PC-9 (cell line): Measurements from ENCODE around the gene LAPTM5. TPM values are rescaled to one million over a fixed set of nuclear protein-coding genes. Genes with fewer than 3 reads are reported as not detected.

Source experiments
- BruUV-seq: library from RNA; stranded (reverse); fragments of 400-500 nt; replicated peaks from 2 replicates; lab custom pipeline; 2021; lab: Mats Ljungman, UMichigan
- CTCF ChIA-PET: fragments of 300-600 bp; sonication (Branson Sonifier 250); formaldehyde crosslinking; loops from one replicate; lab custom pipeline; 2022; ENCODE audit warnings: antibody characterized with exemption; lab: Charles Lee
- POLR2A ChIA-PET: fragments of 300-600 bp; sonication (Branson Sonifier 250); formaldehyde crosslinking; loops from one replicate; lab custom pipeline; 2022; ENCODE audit warnings: antibody characterized with exemption; ENCODE audit not compliant: unreplicated experiment; lab: Charles Lee
- DNase-seq, 2 experiments: peaks; one replicate each; pipeline versions ENCODE4 v3.0.0 to v3.0.0-alpha.2; 2015 to 2022; ENCODE audit warnings: mixed read lengths in 1 of 2
- H2AFZ ChIP-seq: fragments of 200-600 bp; sonication (generic); 2 replicates; pipeline ENCODE4 v1.8.1; 2017; ENCODE audit warnings: antibody characterized with exemption
- H3F3A ChIP-seq: fragments of 200-600 bp; sonication (generic); 2 replicates; pipeline ENCODE4 v1.8.1; 2017; ENCODE audit warnings: antibody characterized with exemption, mild to moderate bottlenecking, low read depth; ENCODE audit not compliant: insufficient read depth
- H3K27ac ChIP-seq: fragments of 200-600 bp; sonication (generic); 2 replicates; pipeline ENCODE4 v1.6.1; 2016; ENCODE audit warnings: mixed run types
- H3K27me3 ChIP-seq: fragments of 200-600 bp; sonication (generic); 2 replicates; pipeline ENCODE4 v1.6.1; 2016; ENCODE audit warnings: low read depth, mixed run types; ENCODE audit not compliant: insufficient read depth
- H3K36me3 ChIP-seq: fragments of 200-600 bp; sonication (generic); 2 replicates; pipeline ENCODE4 v1.6.1; 2016; ENCODE audit warnings: low read depth, mixed run types
- H3K4me1 ChIP-seq: fragments of 200-600 bp; sonication (generic); replicated peaks from 2 replicates; pipeline ENCODE4 v1.6.1; 2016; ENCODE audit warnings: mixed run types; ENCODE audit not compliant: insufficient read depth
- H3K4me2 ChIP-seq: fragments of 200-600 bp; sonication (generic); 2 replicates; pipeline ENCODE4 v1.6.1; 2017; ENCODE audit warnings: mixed run types
- H3K4me3 ChIP-seq: fragments of 200-600 bp; sonication (generic); 2 replicates; pipeline ENCODE4 v1.6.1; 2016; ENCODE audit warnings: mixed run types
- H3K79me2 ChIP-seq: fragments of 200-600 bp; sonication (generic); 2 replicates; pipeline ENCODE4 v1.6.1; 2017; ENCODE audit warnings: low read depth, mixed run types
- H3K9me2 ChIP-seq: fragments of 200-600 bp; sonication (generic); 2 replicates; pipeline ENCODE4 v1.8.1; 2017; ENCODE audit warnings: mild to moderate bottlenecking; ENCODE audit not compliant: insufficient read depth
- H3K9me3 ChIP-seq: fragments of 200-600 bp; sonication (generic); 2 replicates; pipeline ENCODE4 v1.8.1; 2016; ENCODE audit warnings: low read depth; ENCODE audit not compliant: insufficient read depth
- H4K20me1 ChIP-seq: fragments of 200-600 bp; sonication (generic); 2 replicates; pipeline ENCODE4 v1.8.1; 2017; ENCODE audit not compliant: insufficient read depth
- CTCF ChIP-seq: fragments of 200-600 bp; sonication (generic); conservative IDR thresholded peaks from 2 replicates; pipeline ENCODE4 v1.6.1; 2017; ENCODE audit warnings: mixed run types, antibody characterized with exemption, mild to moderate bottlenecking, moderate library complexity
- EZH2 ChIP-seq: fragments of 200-600 bp; sonication (generic); IDR thresholded peaks from 2 replicates; pipeline ENCODE4 v1.8.0; 2017; ENCODE audit warnings: antibody characterized with exemption, low read depth
- intact Hi-C: fragments of 100-400 bp; cut with micrococcal nuclease; formaldehyde crosslinking; loops from one replicate; pipeline ENCODE4 v1.10.0; 2022; ENCODE audit not compliant: unreplicated experiment
- total RNA-seq: library from RNA; stranded (reverse); gene quantifications from 2 replicates; pipeline ENCODE4 v1.2.3, GENCODE V29; 2021

The LAPTM5 gene
- total RNA-seq, 1 experiment from 2014 or later = 5.0 TPM

GRCh38 chr1:30787266-30787665 lies 29.7 kb upstream of the LAPTM5 start:
- CTCF ChIA-PET = no interaction called here
- H3K27ac ChIP-seq = no peak overlapping the region

GRCh38 chr1:30786264-30786991 lies 28.9 kb upstream of the LAPTM5 start:
- Histone ChIP-seq H3K27me3 (no peaks in the 10 kb centered on the region), H3K4me3 (no peak overlapping the region), H2AFZ (no peak overlapping the region), H3K36me3 (no peaks in the 10 kb centered on the region), H3K9me2 (no peaks in the 10 kb centered on the region), H3K4me1 (no peaks in the 10 kb centered on the region), H3K27ac (no peak overlapping the region), H4K20me1 (no peaks in the 10 kb centered on the region), H3F3A (no peaks in the 10 kb centered on the region), H3K79me2 (no peaks in the 10 kb centered on the region), H3K9me3 (no peaks in the 10 kb centered on the region), H3K4me2 (no peak overlapping the region)
- ChIA-PET POLR2A (no interaction called here), CTCF (interaction anchor here (0.6 to 0.8 kb wide), 3 partner anchors 31 to 125 kb away, joined by 3 to 7 read pairs (median 5); no protein-coding TSS in a partner anchor)
- TF ChIP-seq CTCF (no peak), EZH2 (no peak)
- no TSS peak for BruUV-seq
- no peak for DNase-seq
- intact Hi-C loops = no loop called here

More at GRCh38 chr1:30787266-30787665, 29.7 kb upstream of the LAPTM5 start:
- BruUV-seq = no TSS peak
- POLR2A ChIA-PET = no interaction called here
- no peak overlapping the region for H3K4me3 ChIP-seq
- TF ChIP-seq CTCF (no peak), EZH2 (no peak)
- no peaks in the 10 kb centered on the region for H3K79me2 ChIP-seq
- no peaks in the 10 kb centered on the region for H3F3A ChIP-seq
- no peak overlapping the region for H3K4me2 ChIP-seq
- H3K4me1 ChIP-seq = no peaks in the 10 kb centered on the region
- no peaks in the 10 kb centered on the region for H3K36me3 ChIP-seq
- H3K9me3 ChIP-seq = no peaks in the 10 kb centered on the region
- no peaks in the 10 kb centered on the region for H3K27me3 ChIP-seq
- H3K9me2 ChIP-seq = no peaks in the 10 kb centered on the region
- DNase-seq = no peak
- no peak overlapping the region for H2AFZ ChIP-seq
- no peaks in the 10 kb centered on the region for H4K20me1 ChIP-seq
- intact Hi-C loops = no loop called here

GRCh38 chr1:30785714-30786113 lies 28.1 kb upstream of the LAPTM5 start:
- H3K4me1 ChIP-seq = no peaks in the 10 kb centered on the region
- no peaks in the 10 kb centered on the region for H3K27me3 ChIP-seq
- H3K27ac ChIP-seq = no peak overlapping the region
- DNase-seq = no peak
- H4K20me1 ChIP-seq = no peaks in the 10 kb centered on the region
- intact Hi-C loops = no loop called here
- no peaks in the 10 kb centered on the region for H3K9me2 ChIP-seq
- H2AFZ ChIP-seq = no peak overlapping the region
- H3K4me2 ChIP-seq = no peak overlapping the region
- no peak overlapping the region for H3K4me3 ChIP-seq
- no TSS peak for BruUV-seq
- no peaks in the 10 kb centered on the region for H3K79me2 ChIP-seq
- H3K9me3 ChIP-seq = no peaks in the 10 kb centered on the region
- ChIA-PET CTCF (interaction anchor here (0.6 to 0.8 kb wide), 2 partner anchors 126 to 147 kb away, joined by 4 to 5 read pairs; no protein-coding TSS in a partner anchor), POLR2A (no interaction called here)
- no peak for TF ChIP-seq EZH2
- no peak for TF ChIP-seq CTCF
- no peaks in the 10 kb centered on the region for H3F3A ChIP-seq
- H3K36me3 ChIP-seq = no peaks in the 10 kb centered on the region
